Stimulated activated naive CD8-positive, alpha-beta T cell treated with anti-CD3 and anti-CD28 coated beads, Interleukin-15, amount 100 ng/mL, for 72 hours (primary cell): ENCODE data around the gene RPS26.

Experiments
- ATAC-seq: fragments of 150-1000 bp; cut with Tn5 transposase; 2 replicates; pipeline ENCODE4 v1.10.0; 2021; ENCODE audit warnings: mild to moderate bottlenecking, moderate library complexity
- DNase-seq, 2 donors: peaks; one replicate each; pipeline ENCODE4 v3.0.0; 2021 to 2022
- H3K27ac Mint-ChIP-seq, 2 donors: one replicate each; pipeline ENCODE4 v1.8.0; 2022; ENCODE audit warnings: mild to moderate bottlenecking in 2 of 2, mixed read lengths in 2 of 2, moderate library complexity in 2 of 2
- H3K27me3 Mint-ChIP-seq: one replicate; pipeline ENCODE4 v1.8.0; 2022; ENCODE audit warnings: mixed read lengths
- H3K4me1 Mint-ChIP-seq: one replicate; pipeline ENCODE4 v1.8.0; 2022; ENCODE audit warnings: mild to moderate bottlenecking, mixed read lengths
- H3K4me3 Mint-ChIP-seq, 2 donors: one replicate each; pipeline ENCODE4 v1.8.0; 2022; ENCODE audit warnings: mild to moderate bottlenecking in 2 of 2, mixed read lengths in 2 of 2, moderate library complexity in 1 of 2
- H3K9me3 Mint-ChIP-seq, 2 donors: one replicate each; pipeline ENCODE4 v1.8.0; 2022; ENCODE audit warnings: mixed read lengths in 2 of 2

The RPS26 gene

DNA sequence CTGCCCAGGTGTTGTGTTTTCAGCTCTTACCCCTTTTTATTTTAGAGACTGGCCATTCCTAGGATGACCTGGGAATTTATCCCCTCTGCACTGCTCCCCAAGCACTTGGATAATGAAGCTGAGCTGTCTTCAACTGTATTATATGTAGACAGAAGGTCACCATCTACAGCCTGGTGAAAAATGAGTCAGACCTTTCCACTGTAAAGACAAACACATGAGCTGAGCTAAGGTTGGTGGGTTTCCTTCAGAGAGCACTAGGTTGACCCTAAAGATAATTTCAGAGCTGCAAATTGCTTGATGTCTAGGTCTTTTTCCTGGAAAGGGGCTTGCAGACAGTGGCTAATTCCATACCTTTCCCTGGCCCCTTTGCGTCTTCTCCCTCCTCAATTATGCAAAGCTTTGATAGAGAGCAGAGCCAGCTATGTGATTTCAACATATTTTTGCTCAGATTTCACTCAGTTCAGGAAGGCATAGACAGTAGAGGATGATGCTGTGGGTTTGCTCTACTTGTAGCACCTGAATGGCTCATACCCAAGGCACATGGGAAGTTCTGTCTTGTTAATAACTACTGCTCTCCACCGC lies 30.1 kb upstream of the RPS26 start:
- Mint-ChIP-seq H3K4me3 (no peak overlapping the region), H3K27ac (no peak overlapping the region), H3K27me3 (no peaks in the 10 kb centered on the region), H3K4me1 (peaks cover 64% of the 10 kb centered on the region), H3K9me3 (no peaks in the 10 kb centered on the region)
- ATAC-seq (no peak), DNase-seq (no peak)

DNA sequence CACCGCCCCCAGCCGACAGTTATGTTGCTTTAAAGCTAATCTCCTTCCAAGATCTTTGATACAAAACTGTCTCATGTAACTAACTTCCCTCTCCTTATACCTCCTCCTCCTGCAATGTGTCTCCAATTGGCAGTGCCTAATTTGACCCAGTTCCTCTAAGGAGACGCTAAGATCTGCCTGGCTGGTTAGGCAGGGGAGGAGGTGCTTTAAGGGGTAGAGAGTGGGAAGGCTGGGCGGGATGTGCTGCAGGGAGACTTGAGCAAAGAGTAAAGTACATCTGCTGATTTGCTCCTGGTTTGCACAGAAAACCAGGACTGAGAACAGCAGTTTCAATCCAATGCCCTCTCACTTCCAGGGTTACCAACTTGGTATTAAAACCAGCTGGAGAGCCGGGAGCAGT lies 28.2 kb upstream of the RPS26 start:
- Mint-ChIP-seq H3K9me3 (no peaks in the 10 kb centered on the region), H3K27ac (no peak overlapping the region), H3K4me3 (no peak overlapping the region), H3K27me3 (no peaks in the 10 kb centered on the region), H3K4me1 (peaks cover 59% of the 10 kb centered on the region)
- ATAC-seq (no peak), DNase-seq (no peak)

DNA sequence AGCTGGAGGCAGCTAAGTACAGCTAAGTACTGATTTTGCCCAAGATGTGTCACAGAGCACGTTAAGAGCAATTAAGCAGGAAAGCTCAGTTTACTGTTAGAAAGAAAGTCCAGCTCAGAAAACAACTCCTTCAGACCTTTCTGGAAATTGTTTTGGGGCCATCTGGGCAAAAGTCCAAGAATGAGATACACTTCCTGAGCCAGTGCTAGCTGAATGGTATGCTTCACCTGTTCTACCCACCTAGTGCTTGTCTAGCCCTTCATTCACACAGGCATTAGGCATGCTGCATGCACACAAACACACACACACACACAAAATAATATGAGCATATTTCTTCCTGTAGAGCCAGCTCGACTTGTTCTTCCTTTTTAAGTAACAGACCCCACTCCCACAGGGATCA lies 27.5 kb upstream of the RPS26 start:
- no peaks in the 10 kb centered on the region for H3K9me3 Mint-ChIP-seq

DNA sequence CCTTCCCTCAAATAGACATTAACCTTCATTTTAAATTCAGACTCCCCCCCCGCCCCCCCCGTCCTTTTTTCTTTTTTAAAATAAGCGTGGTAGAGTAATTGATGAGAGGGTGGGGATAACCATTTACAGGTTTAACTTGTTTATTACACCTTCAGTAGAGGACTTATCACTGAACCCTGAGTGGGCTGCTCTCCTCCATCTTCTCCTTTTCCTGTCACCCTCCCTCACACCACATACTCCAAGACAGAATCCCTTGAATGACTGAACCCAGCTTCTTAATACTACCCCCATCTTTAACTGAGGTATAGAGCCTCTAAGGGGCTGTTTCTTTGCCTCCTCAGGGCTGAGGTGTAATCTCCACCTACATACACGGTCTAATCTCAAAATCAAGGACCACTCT lies 24.5 kb upstream of the RPS26 start:
- Mint-ChIP-seq H3K4me1 (peaks cover 49% of the 10 kb centered on the region), H3K9me3 (no peaks in the 10 kb centered on the region), H3K4me3 (no peak overlapping the region), H3K27me3 (no peaks in the 10 kb centered on the region), H3K27ac (no peak overlapping the region)
- ATAC-seq (no peak), DNase-seq (no peak)

More for the DNA sequence above, 27.5 kb upstream of the RPS26 start:
- peaks cover 51% of the 10 kb centered on the region for H3K4me1 Mint-ChIP-seq
- peak overlapping the region in 1 of 2 donors; percentile 67 for H3K27ac Mint-ChIP-seq
- no peaks in the 10 kb centered on the region for H3K27me3 Mint-ChIP-seq
- DNase-seq: no peak
- ATAC-seq: no peak
- no peak overlapping the region for H3K4me3 Mint-ChIP-seq

DNA sequence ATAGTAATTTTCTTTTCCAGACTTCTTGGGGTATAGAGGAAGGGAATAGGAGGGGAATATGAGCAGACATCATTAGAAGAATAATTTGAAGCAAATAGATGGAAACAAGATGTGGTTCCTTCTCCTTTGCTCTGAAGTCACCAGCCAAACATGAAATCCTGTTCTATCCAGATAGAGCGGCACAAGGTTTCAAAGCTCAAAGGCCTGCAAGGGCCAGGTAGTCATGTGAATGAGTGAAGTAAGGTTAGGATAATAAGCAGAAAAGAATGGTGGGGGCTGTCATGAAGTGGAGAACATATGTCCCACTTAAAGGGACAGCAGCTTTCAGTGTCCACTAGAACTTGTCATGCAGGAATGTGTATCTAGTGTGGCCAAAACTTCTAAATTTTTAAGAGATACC lies 23.4 kb upstream of the RPS26 start:
- no peak for ATAC-seq
- no peak for DNase-seq
- H3K27ac Mint-ChIP-seq: no peak overlapping the region
- no peak overlapping the region for H3K4me3 Mint-ChIP-seq
- no peaks in the 10 kb centered on the region for H3K9me3 Mint-ChIP-seq
- H3K27me3 Mint-ChIP-seq: no peaks in the 10 kb centered on the region
- peaks cover 60% of the 10 kb centered on the region for H3K4me1 Mint-ChIP-seq

DNA sequence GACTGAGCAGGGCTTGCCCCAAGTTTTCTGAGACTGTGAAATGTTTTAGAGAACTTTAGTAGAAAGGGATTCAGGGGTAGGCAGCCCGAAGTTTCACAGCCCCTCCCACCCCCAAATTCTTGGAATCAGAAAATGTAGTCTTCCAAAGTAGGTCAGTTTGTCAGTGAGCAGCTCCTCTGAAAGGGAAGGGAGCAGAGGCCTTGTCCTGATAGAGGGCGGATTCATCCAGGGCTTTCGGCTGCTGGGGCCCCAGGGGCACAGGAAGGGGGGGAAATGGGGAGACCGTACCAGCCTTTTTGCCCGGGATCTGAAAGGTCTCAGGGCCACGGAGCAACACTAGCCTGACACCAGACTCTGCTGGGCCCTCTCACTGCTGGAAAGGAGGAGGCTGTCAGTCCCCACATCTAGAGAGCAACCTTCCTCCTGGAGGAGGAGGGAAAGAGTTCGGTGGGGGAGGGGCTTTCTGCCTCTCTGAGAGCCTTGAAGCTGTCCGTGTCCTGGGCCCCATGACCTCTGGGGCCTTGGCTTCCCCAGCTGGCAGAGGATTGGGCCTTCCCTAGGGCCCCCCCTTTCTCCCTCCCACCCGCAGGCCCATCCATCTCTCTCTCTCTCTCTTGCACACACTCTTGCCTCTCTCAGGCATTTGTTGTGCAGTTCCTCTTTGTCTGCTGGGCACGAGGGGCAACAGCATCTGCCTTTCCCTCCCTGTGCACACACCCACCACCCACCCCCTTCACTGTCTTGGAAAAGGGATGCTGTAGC lies 21.1 kb upstream of the RPS26 start, which contains the start of gene IKZF4:
Gene IKZF4 (plus strand): TSS at position 621 of the 762 bp plus-strand sequence. CDS start 451 bp downstream, outside the sequence.
- H3K4me1 Mint-ChIP-seq: peaks cover 71% of the 10 kb centered on the region

DNA sequence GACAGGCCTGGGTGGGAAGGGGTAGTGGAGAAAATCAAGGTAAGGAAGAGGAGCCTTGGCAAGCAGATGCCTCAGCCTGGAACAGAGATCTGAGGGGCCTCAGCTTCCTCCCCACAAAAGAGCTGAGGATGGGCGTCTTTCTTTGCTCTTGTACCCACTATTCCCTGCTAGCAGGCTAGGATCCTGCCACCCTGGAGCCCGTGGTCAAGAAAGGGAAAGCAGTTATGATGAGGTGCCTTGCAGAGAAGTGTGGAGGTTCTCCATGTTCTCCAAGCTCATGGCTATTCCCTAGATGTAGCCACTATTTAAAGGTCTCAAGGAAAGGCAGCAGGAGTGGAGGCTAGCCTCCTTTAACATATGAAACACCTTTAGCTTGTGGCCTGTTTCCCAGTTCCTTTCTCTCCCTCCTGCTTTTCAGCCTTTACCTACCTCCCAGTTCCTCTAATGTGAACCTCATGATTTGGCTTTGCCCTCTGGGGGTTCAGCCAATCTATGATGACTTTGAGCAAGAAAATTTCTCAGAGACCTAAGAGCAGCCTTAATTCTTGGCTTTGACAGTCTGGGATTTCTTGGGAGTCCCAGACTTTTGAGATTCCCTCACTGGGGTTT lies 19.7 kb upstream of the RPS26 start:
- peak; percentile 11 for ATAC-seq
- peak overlapping the region; percentile 95 to 99 for H3K4me3 Mint-ChIP-seq
- DNase-seq: no peak
- no peaks in the 10 kb centered on the region for H3K27me3 Mint-ChIP-seq
- H3K9me3 Mint-ChIP-seq: no peaks in the 10 kb centered on the region
- peak overlapping the region; percentile 97 to 100 for H3K27ac Mint-ChIP-seq
- peaks cover 65% of the 10 kb centered on the region for H3K4me1 Mint-ChIP-seq

More for the DNA sequence above, 21.1 kb upstream of the RPS26 start, which contains the start of gene IKZF4:
- Mint-ChIP-seq H3K4me3 (peak within 1 kb of the TSS; percentile 95 to 99), H3K27ac (peak within 1 kb of the TSS; percentile 97 to 100), H3K9me3 (no peaks in the 10 kb centered on the region), H3K27me3 (no peaks in the 10 kb centered on the region)
- ATAC-seq (peak; percentile 61), DNase-seq (no peak)

DNA sequence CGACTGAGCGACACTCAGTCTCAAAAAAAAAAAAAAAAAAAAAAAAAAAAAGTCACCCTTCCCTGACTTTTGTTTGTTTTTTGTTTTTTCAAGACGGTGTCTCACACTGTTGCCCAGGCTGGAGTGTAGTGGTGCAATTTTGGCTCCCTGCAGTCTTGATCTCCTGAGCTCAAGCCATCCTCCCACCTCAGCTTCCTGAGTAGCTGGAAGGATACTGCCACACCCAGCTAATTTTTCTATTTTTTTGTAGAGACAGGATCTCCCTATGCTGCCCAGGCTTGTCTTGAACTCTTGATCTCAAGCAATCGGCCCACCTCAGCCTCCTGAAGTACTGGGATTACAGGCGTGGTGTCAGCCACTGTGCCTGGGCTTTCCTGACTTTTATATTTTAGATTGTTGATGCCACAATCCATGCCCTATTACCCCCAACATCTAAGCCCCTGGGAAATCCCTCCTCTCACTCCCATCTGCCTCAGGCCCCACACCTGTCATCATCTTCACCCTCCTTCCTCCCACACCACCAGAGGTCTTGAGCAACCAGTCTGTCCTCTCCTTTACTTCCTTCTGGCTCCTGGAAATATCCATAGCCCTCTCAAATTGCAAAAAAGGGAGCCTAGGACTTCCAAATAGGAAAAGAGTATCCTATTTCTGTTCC lies 13.1 kb upstream of the RPS26 start:
- Mint-ChIP-seq H3K27ac (peak overlapping the region in 1 of 2 donors; percentile 2), H3K4me1 (peaks cover 85% of the 10 kb centered on the region)

DNA sequence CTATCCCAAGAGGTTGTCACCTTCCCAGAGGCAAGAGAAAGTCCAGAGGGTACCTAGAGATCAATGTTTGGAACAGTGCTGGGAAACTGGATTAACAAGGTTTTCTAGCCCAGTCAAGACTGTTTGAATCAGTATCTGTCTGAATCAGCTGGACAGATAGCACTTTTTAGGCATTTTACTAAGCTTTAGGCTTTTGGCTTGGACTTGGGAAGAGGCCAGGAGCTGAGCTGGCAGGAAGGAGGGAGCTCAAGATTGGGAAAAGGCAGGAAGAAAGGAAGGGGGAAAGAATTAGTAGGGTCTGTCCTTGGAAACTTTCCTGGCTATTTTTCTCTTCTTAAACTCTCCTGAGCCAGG lies 12.6 kb upstream of the RPS26 start:
- ATAC-seq: no peak
- Mint-ChIP-seq H3K9me3 (no peaks in the 10 kb centered on the region), H3K4me3 (peak overlapping the region in 1 of 2 donors; percentile 19), H3K27me3 (no peaks in the 10 kb centered on the region), H3K27ac (no peak overlapping the region), H3K4me1 (peaks cover 86% of the 10 kb centered on the region)
- no peak for DNase-seq

More for the DNA sequence above, 13.1 kb upstream of the RPS26 start:
- H3K9me3 Mint-ChIP-seq: no peaks in the 10 kb centered on the region
- H3K4me3 Mint-ChIP-seq: peak overlapping the region in 1 of 2 donors; percentile 19
- no peak for DNase-seq
- ATAC-seq: no peak
- H3K27me3 Mint-ChIP-seq: no peaks in the 10 kb centered on the region

DNA sequence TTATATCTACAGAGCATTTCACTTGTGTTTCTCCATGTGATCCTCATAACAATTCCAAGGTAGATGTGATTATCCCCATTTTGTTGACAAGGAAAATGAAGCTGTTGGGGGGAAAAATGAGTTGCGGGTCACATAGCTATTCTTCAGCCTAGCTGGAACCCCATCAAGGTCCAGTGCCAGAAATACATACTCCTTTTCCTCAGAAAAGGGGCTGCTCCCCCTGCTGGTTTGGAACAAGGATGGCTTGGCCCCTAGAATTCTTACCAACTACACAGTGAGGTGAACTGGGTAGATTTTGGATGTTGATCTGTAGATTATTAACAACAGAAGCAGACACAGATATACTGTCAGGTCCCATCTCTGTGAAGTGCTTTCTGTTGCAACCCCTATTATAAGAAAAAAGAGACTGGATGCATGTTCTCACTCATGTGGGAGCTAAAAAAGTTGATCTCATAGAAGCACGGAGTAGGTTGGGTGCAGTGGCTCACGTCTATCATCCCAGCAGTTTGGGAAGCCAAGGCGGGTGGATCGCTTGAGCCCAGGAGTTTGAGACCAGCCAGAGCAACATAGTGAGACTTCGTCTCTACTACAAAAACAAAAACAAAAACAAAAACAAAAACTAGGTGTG lies 11.9 kb upstream of the RPS26 start:
- no peak overlapping the region for H3K4me3 Mint-ChIP-seq
- peak; percentile 24 for ATAC-seq
- H3K4me1 Mint-ChIP-seq: peaks cover 92% of the 10 kb centered on the region
- H3K9me3 Mint-ChIP-seq: no peaks in the 10 kb centered on the region
- peak; percentile 41 to 44 for DNase-seq
- H3K27ac Mint-ChIP-seq: no peak overlapping the region
- no peaks in the 10 kb centered on the region for H3K27me3 Mint-ChIP-seq

DNA sequence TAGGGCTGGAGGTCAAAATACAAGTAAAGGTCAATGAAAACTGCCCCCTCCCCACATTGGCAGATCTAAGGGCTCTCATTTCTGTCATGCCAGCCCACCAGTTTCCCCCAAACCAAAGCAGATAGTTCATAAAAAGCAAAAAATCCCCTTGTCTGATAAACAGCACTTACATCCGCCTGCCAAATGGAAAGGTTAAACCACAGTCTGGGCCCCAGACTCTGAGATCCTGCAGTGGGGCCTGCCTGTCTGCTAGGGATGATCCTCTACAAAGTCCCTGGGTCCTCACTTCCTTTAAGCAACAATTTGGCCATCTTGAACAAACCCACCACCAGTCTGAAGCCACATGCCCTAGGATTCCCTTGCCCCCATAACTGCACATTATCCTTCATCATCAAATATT lies 9.7 kb upstream of the RPS26 start:
- ATAC-seq (peak; percentile 56), DNase-seq (peak; percentile 38 to 48)
- no peaks in the 10 kb centered on the region for H3K9me3 Mint-ChIP-seq
- H3K4me3 Mint-ChIP-seq: peak overlapping the region; percentile 69 to 72
- no peaks in the 10 kb centered on the region for H3K27me3 Mint-ChIP-seq
- peaks cover 99% of the 10 kb centered on the region for H3K4me1 Mint-ChIP-seq
- H3K27ac Mint-ChIP-seq: peak overlapping the region; percentile 30 to 70

DNA sequence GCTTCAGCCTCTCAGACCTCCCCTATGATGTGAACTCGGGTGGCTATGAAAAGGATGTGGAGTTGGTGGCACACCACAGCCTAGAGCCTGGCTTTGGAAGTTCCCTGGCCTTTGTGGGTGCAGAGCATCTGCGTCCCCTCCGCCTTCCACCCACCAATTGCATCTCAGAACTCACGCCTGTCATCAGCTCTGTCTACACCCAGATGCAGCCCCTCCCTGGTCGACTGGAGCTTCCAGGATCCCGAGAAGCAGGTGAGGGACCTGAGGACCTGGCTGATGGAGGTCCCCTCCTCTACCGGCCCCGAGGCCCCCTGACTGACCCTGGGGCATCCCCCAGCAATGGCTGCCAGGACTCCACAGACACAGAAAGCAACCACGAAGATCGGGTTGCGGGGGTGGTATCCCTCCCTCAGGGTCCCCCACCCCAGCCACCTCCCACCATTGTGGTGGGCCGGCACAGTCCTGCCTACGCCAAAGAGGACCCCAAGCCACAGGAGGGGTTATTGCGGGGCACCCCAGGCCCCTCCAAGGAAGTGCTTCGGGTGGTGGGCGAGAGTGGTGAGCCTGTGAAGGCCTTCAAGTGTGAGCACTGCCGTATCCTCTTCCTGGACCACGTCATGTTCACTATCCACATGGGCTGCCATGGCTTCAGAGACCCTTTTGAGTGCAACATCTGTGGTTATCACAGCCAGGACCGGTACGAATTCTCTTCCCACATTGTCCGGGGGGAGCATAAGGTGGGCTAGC lies 7.0 kb upstream of the RPS26 start:
- Mint-ChIP-seq H3K9me3 (no peaks in the 10 kb centered on the region), H3K4me3 (peak overlapping the region; percentile 71 to 75), H3K4me1 (peaks cover 99% of the 10 kb centered on the region), H3K27ac (peak overlapping the region; percentile 79 to 92), H3K27me3 (no peaks in the 10 kb centered on the region)
- ATAC-seq (peak; percentile 89), DNase-seq (peak; percentile 67 to 84)

DNA sequence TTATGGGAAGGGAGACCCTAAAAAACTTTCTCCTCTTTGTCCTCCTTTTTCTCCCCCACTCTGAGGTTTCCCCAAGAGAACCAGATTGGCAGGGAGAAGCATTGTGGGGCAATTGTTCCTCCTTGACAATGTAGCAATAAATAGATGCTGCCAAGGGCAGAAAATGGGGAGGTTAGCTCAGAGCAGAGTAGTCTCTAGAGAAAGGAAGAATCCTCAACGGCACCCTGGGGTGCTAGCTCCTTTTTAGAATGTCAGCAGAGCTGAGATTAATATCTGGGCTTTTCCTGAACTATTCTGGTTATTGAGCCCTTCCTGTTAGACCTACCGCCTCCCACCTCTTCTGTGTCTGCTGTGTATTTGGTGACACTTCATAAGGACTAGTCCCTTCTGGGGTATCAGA lies 4.6 kb upstream of the RPS26 start:
- H3K4me1 Mint-ChIP-seq: peaks cover 93% of the 10 kb centered on the region

DNA sequence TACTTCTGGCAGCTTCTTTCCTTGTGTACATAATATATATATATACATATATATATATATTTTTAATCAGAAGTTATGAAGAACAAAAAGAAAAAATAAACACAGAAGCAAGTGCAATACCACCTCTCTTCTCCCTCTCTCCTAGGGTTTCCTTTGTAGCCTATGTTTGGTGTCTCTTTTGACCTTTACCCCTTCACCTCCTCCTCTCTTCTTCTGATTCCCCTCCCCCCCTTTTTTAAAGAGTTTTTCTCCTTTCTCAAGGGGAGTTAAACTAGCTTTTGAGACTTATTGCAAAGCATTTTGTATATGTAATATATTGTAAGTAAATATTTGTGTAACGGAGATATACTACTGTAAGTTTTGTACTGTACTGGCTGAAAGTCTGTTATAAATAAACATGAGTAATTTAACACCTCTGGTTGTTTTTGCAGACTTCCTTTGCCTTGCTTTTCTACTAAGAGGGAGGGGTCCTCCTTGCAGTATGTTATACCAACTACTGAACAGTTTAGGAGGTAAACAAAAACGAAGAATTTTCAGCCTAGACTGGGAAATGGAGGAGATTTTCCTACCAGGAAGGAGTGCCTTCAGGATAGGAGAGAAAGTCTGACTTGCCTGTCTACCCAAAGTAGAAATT lies 3.6 kb upstream of the RPS26 start:
- Mint-ChIP-seq H3K4me1 (peaks cover 90% of the 10 kb centered on the region), H3K4me3 (peak overlapping the region; percentile 60 to 63), H3K27me3 (no peaks in the 10 kb centered on the region), H3K9me3 (no peaks in the 10 kb centered on the region), H3K27ac (peak overlapping the region in 1 of 2 donors; percentile 21)
- no peak for DNase-seq
- ATAC-seq: no peak

More for the DNA sequence above, 4.6 kb upstream of the RPS26 start:
- Mint-ChIP-seq H3K4me3 (peak overlapping the region; percentile 75 to 78), H3K27ac (peak overlapping the region in 1 of 2 donors; percentile 96), H3K9me3 (no peaks in the 10 kb centered on the region), H3K27me3 (no peaks in the 10 kb centered on the region)
- ATAC-seq (no peak), DNase-seq (no peak)
